ENCODE measurements around the gene DUOXA1. TPM values are rescaled to one million over a fixed set of nuclear protein-coding genes. Genes with fewer than 3 reads are reported as not detected.

DUOXA1 gene
- total and polyA plus RNA-seq, 2 of the 4 experiments (the other 2 are of a cell fraction) = 0.02 TPM; not detected in 1

DNA sequence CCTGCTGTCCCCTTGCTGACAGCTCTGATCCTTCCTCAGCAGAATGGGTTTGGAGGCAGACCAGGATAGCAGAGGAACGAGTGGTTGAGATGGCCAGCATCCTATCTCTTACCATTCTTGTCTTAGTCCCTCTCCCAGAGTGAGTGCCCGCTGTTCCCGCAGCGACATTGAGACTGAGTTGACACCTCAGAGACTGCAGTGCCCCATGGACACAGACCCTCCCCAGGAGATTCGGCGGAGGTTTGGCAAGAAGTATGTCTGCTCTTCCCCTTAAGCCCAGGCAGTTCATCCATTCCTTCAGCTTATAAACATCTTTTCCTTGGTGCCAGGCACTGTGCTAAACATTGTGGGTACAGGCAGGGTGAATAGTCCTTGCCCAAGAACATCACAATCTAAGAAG lies 21.3 kb upstream of the DUOXA1 start:
- no peak overlapping the region for H4K5ac ChIP-seq (ENCODE audit: low read depth, low read length)
- no peaks in the 10 kb centered on the region for H3K9me3 ChIP-seq (ENCODE audit: control insufficient read depth, insufficient read depth, low read length)
- dilution Hi-C loops (cut with HindIII; ENCODE audit: low sequenced_read_pairs, unreplicated experiment) (no loop called here), intact Hi-C loops (cut with micrococcal nuclease) (no loop called here), in situ Hi-C loops (cut with MboI; ENCODE audit: low sequenced_read_pairs) (no loop called here)
- no CpG with 5 or more reads among the region's 6 CpGs for WGBS, 2 experiments (ENCODE audit: extremely low coverage in 2 of 2, insufficient read length in 1 of 2)
- no peak for DNase-seq
- no peak overlapping the region for H3K23ac ChIP-seq (ENCODE audit: low read depth, low read length)
- no peak overlapping the region for H3K14ac ChIP-seq (replicated peaks; ENCODE audit: low read depth, low read length)
- H3K9me1 ChIP-seq (ENCODE audit: insufficient read depth, low read length) = no peaks in the 10 kb centered on the region
- BruUV-seq (replicated peaks) = no TSS peak
- no peak overlapping the region for H2AK5ac ChIP-seq (ENCODE audit: low read depth, low read length)
- no peak overlapping the region for H3K56ac ChIP-seq (ENCODE audit: extremely low read depth, insufficient read depth, low read length)
- H2BK5ac ChIP-seq (ENCODE audit: low read depth, low read length, poor library complexity, severe bottlenecking) = no peak overlapping the region
- no peak overlapping the region for H4K91ac ChIP-seq (ENCODE audit: insufficient read depth, low read depth, low read length)
- no peaks in the 10 kb centered on the region; the same call in 1 of the 2 replicates for H3K4me1 ChIP-seq (ENCODE audit: control insufficient read depth, insufficient read depth, low read length)
- H2BK120ac ChIP-seq (ENCODE audit: low read depth, low read length) = no peak overlapping the region
- POLR2A ChIA-PET (ENCODE audit: unreplicated experiment) = no interaction called here
- H3K4me3 ChIP-seq (ENCODE audit: insufficient read depth, low read depth, low read length) = no peak overlapping the region
- peak overlapping the region; percentile 14 for H2AK9ac ChIP-seq (replicated peaks; ENCODE audit: low read depth, low read length, poor library complexity)
- no peak for ATAC-seq (ENCODE audit: low read depth)
- H3K4ac ChIP-seq (ENCODE audit: low read depth, low read length) = no peak overlapping the region
- no peaks in the 10 kb centered on the region for H3K79me1 ChIP-seq (ENCODE audit: low read depth in 1 of 2, low read length in 2 of 2)
- CTCF ChIA-PET = interaction anchor here (0.8 kb wide), 1 partner anchor 12 kb away, joined by 4 read pairs; no protein-coding TSS in a partner anchor
- no peak overlapping the region for H2BK15ac ChIP-seq (ENCODE audit: low read depth, low read length)
- H4K20me1 ChIP-seq (ENCODE audit: insufficient read depth, low read length) = no peaks in the 10 kb centered on the region
- no peak overlapping the region for H2BK20ac ChIP-seq (ENCODE audit: low read depth, low read length)
- TF ChIP-seq BHLHE40 (IDR thresholded peaks at IDR 0.05; ENCODE audit: low read depth, low read length) (no peak), MAZ (IDR thresholded peaks at IDR 0.05; ENCODE audit: borderline replicate concordance, low read depth, low read length) (no peak), MXI1 (IDR thresholded peaks at IDR 0.05; ENCODE audit: borderline replicate concordance, low read depth, low read length) (no peak), RCOR1 (IDR thresholded peaks at IDR 0.05; ENCODE audit: insufficient replicate concordance, low read length) (no peak)
- TF ChIP-seq, protein P1, sequence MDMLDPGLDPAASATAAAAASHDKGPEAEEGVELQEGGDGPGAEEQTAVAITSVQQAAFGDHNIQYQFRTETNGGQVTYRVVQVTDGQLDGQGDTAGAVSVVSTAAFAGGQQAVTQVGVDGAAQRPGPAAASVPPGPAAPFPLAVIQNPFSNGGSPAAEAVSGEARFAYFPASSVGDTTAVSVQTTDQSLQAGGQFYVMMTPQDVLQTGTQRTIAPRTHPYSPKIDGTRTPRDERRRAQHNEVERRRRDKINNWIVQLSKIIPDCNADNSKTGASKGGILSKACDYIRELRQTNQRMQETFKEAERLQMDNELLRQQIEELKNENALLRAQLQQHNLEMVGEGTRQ (IDR thresholded peaks at IDR 0.05; ENCODE audit: low read depth, low read length) = no peak
- TF ChIP-seq, protein P2, sequence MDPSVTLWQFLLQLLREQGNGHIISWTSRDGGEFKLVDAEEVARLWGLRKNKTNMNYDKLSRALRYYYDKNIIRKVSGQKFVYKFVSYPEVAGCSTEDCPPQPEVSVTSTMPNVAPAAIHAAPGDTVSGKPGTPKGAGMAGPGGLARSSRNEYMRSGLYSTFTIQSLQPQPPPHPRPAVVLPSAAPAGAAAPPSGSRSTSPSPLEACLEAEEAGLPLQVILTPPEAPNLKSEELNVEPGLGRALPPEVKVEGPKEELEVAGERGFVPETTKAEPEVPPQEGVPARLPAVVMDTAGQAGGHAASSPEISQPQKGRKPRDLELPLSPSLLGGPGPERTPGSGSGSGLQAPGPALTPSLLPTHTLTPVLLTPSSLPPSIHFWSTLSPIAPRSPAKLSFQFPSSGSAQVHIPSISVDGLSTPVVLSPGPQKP (IDR thresholded peaks at IDR 0.05; ENCODE audit: borderline replicate concordance, low read depth, low read length) = no peak
- no peak overlapping the region for H4K8ac ChIP-seq (ENCODE audit: low read depth in 2 of 2, low read length in 2 of 2)
- H3K36me3 ChIP-seq (ENCODE audit: control insufficient read depth, insufficient read depth, low read length) = no peaks in the 10 kb centered on the region
- no peak overlapping the region for H3K9ac ChIP-seq (ENCODE audit: low read depth, low read length)
- H3K18ac ChIP-seq (ENCODE audit: low read depth, low read length) = no peak overlapping the region
- no peaks in the 10 kb centered on the region for H3K27me3 ChIP-seq (ENCODE audit: control insufficient read depth, insufficient read depth, low read length)
- H3K27ac ChIP-seq (ENCODE audit: insufficient read depth, low read length) = no peak overlapping the region
- H3K4me2 ChIP-seq (ENCODE audit: low read depth, low read length) = no peak overlapping the region
- peak overlapping the region; percentile 19 for H2AFZ ChIP-seq (replicated peaks; ENCODE audit: low read length, poor library complexity)

All from IMR-90 (cell line).